BE2C (cell line): Measurements from ENCODE around the gene GRIK4.

ENCODE experiments used
- DNase-seq: peaks from one replicate; pipeline ENCODE4 v3.0.0-alpha.2; 2020
- H3K27me3 ChIP-seq: fragments of 250-450 bp; sonication (Bioruptor Pico); 2 replicates; pipeline ENCODE4 v1.5.1; 2020; ENCODE audit warnings: mild to moderate bottlenecking
- H3K36me3 ChIP-seq: fragments of 250-450 bp; sonication (Bioruptor Pico); 2 replicates; pipeline ENCODE4 v1.5.1; 2020; ENCODE audit warnings: mild to moderate bottlenecking
- H3K4me1 ChIP-seq: fragments of 250-450 bp; sonication (Bioruptor Pico); 2 replicates; pipeline ENCODE4 v1.5.1; 2020
- H3K4me3 ChIP-seq: 2 replicates; pipeline ENCODE4 v1.5.1; 2011; ENCODE audit warnings: low read depth, low read length
- H3K9me3 ChIP-seq: fragments of 250-450 bp; sonication (Bioruptor Pico); 2 replicates; pipeline ENCODE4 v1.5.1; 2020
- CTCF ChIP-seq: IDR thresholded peaks from 2 replicates; pipeline ENCODE4 v1.5.1; 2012; ENCODE audit warnings: mild to moderate bottlenecking, low read depth, low read length

Gene GRIK4

GRCh38 chr11:120857508-120857907, 346.0 kb downstream of the GRIK4 start:
- no peak overlapping the region for H3K4me3 ChIP-seq
- no peaks in the 10 kb centered on the region for H3K36me3 ChIP-seq
- no peak for TF ChIP-seq CTCF
- no peaks in the 10 kb centered on the region for H3K27me3 ChIP-seq
- no peaks in the 10 kb centered on the region for H3K4me1 ChIP-seq
- no peaks in the 10 kb centered on the region for H3K9me3 ChIP-seq
- DNase-seq, result no peak

- DNase-seq, result no peak
Measured at GRCh38 chr11:120858740-120859139, 347.2 kb downstream of the GRIK4 start.

GRCh38 chr11:120859552-120860295, 348.2 kb downstream of the GRIK4 start:
- no peaks in the 10 kb centered on the region for H3K27me3 ChIP-seq
- DNase-seq, result no peak

More at GRCh38 chr11:120858740-120859139, 347.2 kb downstream of the GRIK4 start:
- H3K9me3 ChIP-seq, result no peaks in the 10 kb centered on the region
- TF ChIP-seq CTCF, result no peak
- no peak overlapping the region for H3K4me3 ChIP-seq
- no peaks in the 10 kb centered on the region for H3K4me1 ChIP-seq
- no peaks in the 10 kb centered on the region for H3K36me3 ChIP-seq
- H3K27me3 ChIP-seq, result no peaks in the 10 kb centered on the region

GRCh38 chr11:120863359-120863758, 351.8 kb downstream of the GRIK4 start:
- Histone ChIP-seq H3K4me3 (no peak overlapping the region), H3K9me3 (no peaks in the 10 kb centered on the region), H3K27me3 (no peaks in the 10 kb centered on the region), H3K36me3 (no peaks in the 10 kb centered on the region), H3K4me1 (no peaks in the 10 kb centered on the region)
- no peak for DNase-seq
- TF ChIP-seq CTCF, result no peak

More at GRCh38 chr11:120859552-120860295, 348.2 kb downstream of the GRIK4 start:
- H3K4me1 ChIP-seq, result no peaks in the 10 kb centered on the region
- TF ChIP-seq CTCF, result no peak
- no peaks in the 10 kb centered on the region for H3K9me3 ChIP-seq
- H3K36me3 ChIP-seq, result no peaks in the 10 kb centered on the region
- no peak overlapping the region for H3K4me3 ChIP-seq

- Histone ChIP-seq H3K27me3 (no peaks in the 10 kb centered on the region), H3K4me3 (no peak overlapping the region), H3K36me3 (no peaks in the 10 kb centered on the region), H3K4me1 (no peaks in the 10 kb centered on the region), H3K9me3 (no peaks in the 10 kb centered on the region)
- no peak for TF ChIP-seq CTCF
- DNase-seq, result no peak
Measured at GRCh38 chr11:120867024-120867423, 355.5 kb downstream of the GRIK4 start.

- Histone ChIP-seq H3K27me3 (no peaks in the 10 kb centered on the region), H3K4me3 (no peak overlapping the region), H3K36me3 (no peaks in the 10 kb centered on the region), H3K4me1 (no peaks in the 10 kb centered on the region), H3K9me3 (no peaks in the 10 kb centered on the region)
- no peak for TF ChIP-seq CTCF
- DNase-seq, result no peak
Measured at GRCh38 chr11:120867531-120867930, 356.0 kb downstream of the GRIK4 start.
